ENCODE measurements around the gene SLC25A6. TPM values are rescaled to one million over a fixed set of nuclear protein-coding genes. Genes with fewer than 3 reads are reported as not detected.

Gene SLC25A6
- total and polyA plus RNA-seq, 10 of the 15 experiments (the other 5 are each of a cell fraction or from before 2014, with no cell fraction given) = 61.9 to 642 (median 322) TPM

DNA sequence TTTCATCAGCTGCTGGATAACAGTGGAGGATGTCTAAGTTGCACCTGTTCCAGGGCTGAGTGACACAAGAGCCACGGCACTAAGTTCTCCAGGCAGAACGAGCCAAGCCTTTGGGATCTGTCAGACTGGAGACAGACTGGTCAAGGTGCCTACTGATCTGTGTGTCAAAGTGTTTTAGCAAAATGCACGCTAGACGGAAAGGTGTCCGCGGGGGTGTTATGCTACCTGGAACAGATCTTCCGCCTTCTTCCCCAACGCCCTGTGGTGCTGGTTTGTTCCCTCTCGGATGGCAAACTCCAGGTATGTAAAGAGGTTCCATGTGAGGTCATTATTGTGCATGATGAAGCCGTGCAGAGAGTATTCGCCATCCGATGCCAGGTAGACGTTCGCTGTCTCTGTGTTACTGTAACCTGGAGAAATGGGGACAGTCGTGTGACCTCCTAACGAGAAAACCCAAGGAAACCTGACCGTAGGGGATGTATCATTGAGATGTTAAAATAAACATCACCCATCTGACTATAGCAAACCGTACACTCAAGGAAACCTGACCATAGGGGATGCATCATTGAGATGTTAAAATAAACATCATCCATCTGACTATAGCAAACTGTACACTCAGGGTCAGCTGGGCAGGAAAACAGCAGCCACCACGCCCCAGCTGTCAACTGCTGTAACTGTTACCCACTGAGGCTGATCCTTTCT is 29.7 kb upstream of the SLC25A6 start:
- no peaks in the 10 kb centered on the region for H4K20me1 ChIP-seq (ENCODE audit: control insufficient read depth, insufficient read depth)
- H2AFZ ChIP-seq (ENCODE audit: control insufficient read depth, low read depth, low read length) = no peak overlapping the region
- ChIA-PET CTCF (no interaction called here), RAD21 (ENCODE audit: unreplicated experiment) (no interaction called here), POLR2A (no interaction called here), SMC1A (ENCODE audit: uncharacterized antibody, unreplicated experiment) (no interaction called here)
- H3K27me3 ChIP-seq (replicated peaks in 1 of 2; ENCODE audit: control insufficient read depth in 2 of 2, insufficient read depth in 2 of 2, low read length in 1 of 2) = no peaks in the 10 kb centered on the region
- H3K36me3 ChIP-seq (ENCODE audit: control insufficient read depth in 2 of 2, insufficient read depth in 2 of 2, low read length in 1 of 2) = peaks cover 28 to 38% of the 10 kb centered on the region in 2 experiments
- no peak overlapping the region for H3K9ac ChIP-seq (ENCODE audit: control insufficient read depth, insufficient read depth, low read length)
- no peak overlapping the region for H3K27ac ChIP-seq (ENCODE audit: control insufficient read depth, insufficient read depth)
- H3K4me1 ChIP-seq (ENCODE audit: control insufficient read depth, insufficient read depth, low read length) = no peaks in the 10 kb centered on the region
- ATAC-seq (no peak), DNase-seq (ENCODE audit: low read depth, low spot score) (no peak), FAIRE-seq (no peak)
- WGBS (ENCODE audit: insufficient coverage, insufficient replicate concordance, low lambda C conversion rate, missing lambda C conversion rate) = 95% methylated on average over 19 of the region's 19 CpGs
- H3K4me3 ChIP-seq = no peak overlapping the region
- H3K9me3 ChIP-seq (replicated peaks; ENCODE audit: control insufficient read depth, insufficient read depth, low read length) = peaks cover 26% of the 10 kb centered on the region
- intact Hi-C loops (cut with micrococcal nuclease; ENCODE audit: unreplicated experiment) = no loop called here
- no peak overlapping the region for H3K4me2 ChIP-seq (ENCODE audit: control insufficient read depth, insufficient read depth)
- no TSS peak for BruUV-seq (replicated peaks)
- in situ Hi-C loops (cut with MboI) = no loop called here
- no peaks in the 10 kb centered on the region for H3K79me2 ChIP-seq (ENCODE audit: control insufficient read depth, insufficient read depth, low read length)
- TF ChIP-seq SRF (IDR thresholded peaks at IDR 0.05; ENCODE audit: low read depth in 2 of 2, low read length in 2 of 2) (no peak), NR2F1 (conservative IDR thresholded peaks at IDR 0.05) (no peak), EED (IDR thresholded peaks at IDR 0.05; ENCODE audit: low read depth) (no peak), NFIC (IDR thresholded peaks at IDR 0.05; ENCODE audit: low read depth, low read length) (no peak), CBX5 (IDR thresholded peaks at IDR 0.05; ENCODE audit: low read depth) (peak; percentile 84; the same call in 1 of the 2 replicates), HDAC2 (IDR thresholded peaks at IDR 0.05) (no peak), RELA (IDR thresholded peaks at IDR 0.05; ENCODE audit: borderline replicate concordance, partially characterized antibody) (no peak), CHD1 (IDR thresholded peaks at IDR 0.05; ENCODE audit: low read depth, low read length) (no peak), ZNF384 (IDR thresholded peaks at IDR 0.05; ENCODE audit: borderline replicate concordance, low read depth, low read length) (no peak), POLR2A (IDR thresholded peaks at IDR 0.05; ENCODE audit: low read depth, low read length) (peak; percentile 36; the same call in 1 of the 2 replicates), ZZZ3 (IDR thresholded peaks at IDR 0.05; ENCODE audit: control insufficient read depth, insufficient read length, low read depth) (no peak), NR2C1 (IDR thresholded peaks at IDR 0.05) (no peak)
- TF ChIP-seq, protein P1, sequence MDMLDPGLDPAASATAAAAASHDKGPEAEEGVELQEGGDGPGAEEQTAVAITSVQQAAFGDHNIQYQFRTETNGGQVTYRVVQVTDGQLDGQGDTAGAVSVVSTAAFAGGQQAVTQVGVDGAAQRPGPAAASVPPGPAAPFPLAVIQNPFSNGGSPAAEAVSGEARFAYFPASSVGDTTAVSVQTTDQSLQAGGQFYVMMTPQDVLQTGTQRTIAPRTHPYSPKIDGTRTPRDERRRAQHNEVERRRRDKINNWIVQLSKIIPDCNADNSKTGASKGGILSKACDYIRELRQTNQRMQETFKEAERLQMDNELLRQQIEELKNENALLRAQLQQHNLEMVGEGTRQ (IDR thresholded peaks at IDR 0.05; ENCODE audit: borderline replicate concordance, low read depth, low read length) = no peak
- TF ChIP-seq, protein P2, sequence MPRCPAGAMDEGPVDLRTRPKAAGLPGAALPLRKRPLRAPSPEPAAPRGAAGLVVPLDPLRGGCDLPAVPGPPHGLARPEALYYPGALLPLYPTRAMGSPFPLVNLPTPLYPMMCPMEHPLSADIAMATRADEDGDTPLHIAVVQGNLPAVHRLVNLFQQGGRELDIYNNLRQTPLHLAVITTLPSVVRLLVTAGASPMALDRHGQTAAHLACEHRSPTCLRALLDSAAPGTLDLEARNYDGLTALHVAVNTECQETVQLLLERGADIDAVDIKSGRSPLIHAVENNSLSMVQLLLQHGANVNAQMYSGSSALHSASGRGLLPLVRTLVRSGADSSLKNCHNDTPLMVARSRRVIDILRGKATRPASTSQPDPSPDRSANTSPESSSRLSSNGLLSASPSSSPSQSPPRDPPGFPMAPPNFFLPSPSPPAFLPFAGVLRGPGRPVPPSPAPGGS (IDR thresholded peaks at IDR 0.05; ENCODE audit: borderline replicate concordance, insufficient read depth, low read depth, low read length, poor library complexity, severe bottlenecking) = no peak
- TF ChIP-seq, protein P3, sequence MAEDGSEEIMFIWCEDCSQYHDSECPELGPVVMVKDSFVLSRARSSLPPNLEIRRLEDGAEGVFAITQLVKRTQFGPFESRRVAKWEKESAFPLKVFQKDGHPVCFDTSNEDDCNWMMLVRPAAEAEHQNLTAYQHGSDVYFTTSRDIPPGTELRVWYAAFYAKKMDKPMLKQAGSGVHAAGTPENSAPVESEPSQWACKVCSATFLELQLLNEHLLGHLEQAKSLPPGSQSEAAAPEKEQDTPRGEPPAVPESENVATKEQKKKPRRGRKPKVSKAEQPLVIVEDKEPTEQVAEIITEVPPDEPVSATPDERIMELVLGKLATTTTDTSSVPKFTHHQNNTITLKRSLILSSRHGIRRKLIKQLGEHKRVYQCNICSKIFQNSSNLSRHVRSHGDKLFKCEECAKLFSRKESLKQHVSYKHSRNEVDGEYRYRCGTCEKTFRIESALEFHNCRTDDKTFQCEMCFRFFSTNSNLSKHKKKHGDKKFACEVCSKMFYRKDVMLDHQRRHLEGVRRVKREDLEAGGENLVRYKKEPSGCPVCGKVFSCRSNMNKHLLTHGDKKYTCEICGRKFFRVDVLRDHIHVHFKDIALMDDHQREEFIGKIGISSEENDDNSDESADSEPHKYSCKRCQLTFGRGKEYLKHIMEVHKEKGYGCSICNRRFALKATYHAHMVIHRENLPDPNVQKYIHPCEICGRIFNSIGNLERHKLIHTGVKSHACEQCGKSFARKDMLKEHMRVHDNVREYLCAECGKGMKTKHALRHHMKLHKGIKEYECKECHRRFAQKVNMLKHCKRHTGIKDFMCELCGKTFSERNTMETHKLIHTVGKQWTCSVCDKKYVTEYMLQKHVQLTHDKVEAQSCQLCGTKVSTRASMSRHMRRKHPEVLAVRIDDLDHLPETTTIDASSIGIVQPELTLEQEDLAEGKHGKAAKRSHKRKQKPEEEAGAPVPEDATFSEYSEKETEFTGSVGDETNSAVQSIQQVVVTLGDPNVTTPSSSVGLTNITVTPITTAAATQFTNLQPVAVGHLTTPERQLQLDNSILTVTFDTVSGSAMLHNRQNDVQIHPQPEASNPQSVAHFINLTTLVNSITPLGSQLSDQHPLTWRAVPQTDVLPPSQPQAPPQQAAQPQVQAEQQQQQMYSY (CRISPR knock-in tag; IDR thresholded peaks at IDR 0.05) = no peak
- TF ChIP-seq, protein P4, sequence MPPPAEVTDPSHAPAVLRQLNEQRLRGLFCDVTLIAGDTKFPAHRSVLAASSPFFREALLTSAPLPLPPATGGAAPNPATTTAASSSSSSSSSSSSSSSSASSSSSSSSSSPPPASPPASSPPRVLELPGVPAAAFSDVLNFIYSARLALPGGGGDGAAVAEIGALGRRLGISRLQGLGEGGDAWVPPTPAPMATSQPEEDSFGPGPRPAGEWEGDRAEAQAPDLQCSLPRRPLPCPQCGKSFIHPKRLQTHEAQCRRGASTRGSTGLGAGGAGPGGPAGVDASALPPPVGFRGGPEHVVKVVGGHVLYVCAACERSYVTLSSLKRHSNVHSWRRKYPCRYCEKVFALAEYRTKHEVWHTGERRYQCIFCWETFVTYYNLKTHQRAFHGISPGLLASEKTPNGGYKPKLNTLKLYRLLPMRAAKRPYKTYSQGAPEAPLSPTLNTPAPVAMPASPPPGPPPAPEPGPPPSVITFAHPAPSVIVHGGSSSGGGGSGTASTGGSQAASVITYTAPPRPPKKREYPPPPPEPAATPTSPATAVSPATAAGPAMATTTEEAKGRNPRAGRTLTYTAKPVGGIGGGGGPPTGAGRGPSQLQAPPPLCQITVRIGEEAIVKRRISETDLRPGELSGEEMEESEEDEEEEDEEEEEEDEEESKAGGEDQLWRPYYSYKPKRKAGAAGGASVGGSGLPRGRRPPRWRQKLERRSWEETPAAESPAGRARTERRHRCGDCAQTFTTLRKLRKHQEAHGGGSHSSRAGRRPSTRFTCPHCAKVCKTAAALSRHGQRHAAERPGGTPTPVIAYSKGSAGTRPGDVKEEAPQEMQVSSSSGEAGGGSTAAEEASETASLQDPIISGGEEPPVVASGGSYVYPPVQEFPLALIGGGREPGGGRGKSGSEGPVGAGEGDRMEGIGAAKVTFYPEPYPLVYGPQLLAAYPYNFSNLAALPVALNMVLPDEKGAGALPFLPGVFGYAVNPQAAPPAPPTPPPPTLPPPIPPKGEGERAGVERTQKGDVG (CRISPR knock-in tag; IDR thresholded peaks at IDR 0.05) = no peak
